OCI-LY3 (cell line): Measurements from ENCODE around the gene SLC44A1.

ENCODE experiments used
- H2AFZ ChIP-seq: fragments of 200-600, 300-600 bp; shearing (Covaris generic); 2 replicates; pipeline ENCODE4 v1.6.0; 2014; ENCODE audit warnings: antibody characterized with exemption, low read depth, low read length
- H3K27ac ChIP-seq: fragments of 200-600, 300-600 bp; sonication (generic); 2 replicates; pipeline ENCODE4 v1.5.1; 2014; ENCODE audit warnings: mild to moderate bottlenecking, low read length, moderate library complexity, mixed read lengths
- H3K27me3 ChIP-seq: fragments of 200-600, 300-600 bp; sonication (generic); 2 replicates; pipeline ENCODE4 v1.6.1; 2014; ENCODE audit warnings: low read depth, low read length, mixed read lengths
- H3K36me3 ChIP-seq: fragments of 200-600, 300-600 bp; sonication (generic); replicated peaks from 2 replicates; pipeline ENCODE3; 2014; ENCODE audit warnings: low read depth, low read length, mixed read lengths
- H3K4me1 ChIP-seq: fragments of 300-600, 200-600 bp; sonication (generic); 2 replicates; pipeline ENCODE4 v1.6.1; 2014; ENCODE audit warnings: low read length, mixed read lengths
- H3K4me2 ChIP-seq: fragments of 200-600, 300-600 bp; sonication (generic); 2 replicates; pipeline ENCODE4 v1.6.1; 2014; ENCODE audit warnings: low read length, mixed read lengths
- H3K4me3 ChIP-seq: fragments of 300-600, 200-600 bp; sonication (generic); 2 replicates; pipeline ENCODE4 v1.5.1; 2014; ENCODE audit warnings: antibody characterized with exemption, mild to moderate bottlenecking, low read length, moderate library complexity
- H3K79me2 ChIP-seq: fragments of 300-600, 200-600 bp; shearing (Covaris generic); 2 replicates; pipeline ENCODE4 v1.6.1; 2014; ENCODE audit warnings: mild to moderate bottlenecking, low read length, mixed read lengths
- H3K9ac ChIP-seq: fragments of 300-600, 200-600 bp; shearing (Covaris generic); 2 replicates; pipeline ENCODE4 v1.6.0; 2014; ENCODE audit warnings: mild to moderate bottlenecking, low read length, moderate library complexity
- H3K9me3 ChIP-seq: fragments of 200-600, 300-600 bp; shearing (Covaris generic); 2 replicates; pipeline ENCODE4 v1.6.1; 2014; ENCODE audit warnings: low read length, mixed read lengths; ENCODE audit not compliant: insufficient read depth
- H4K20me1 ChIP-seq: fragments of 200-600, 300-600 bp; sonication (generic); 2 replicates; pipeline ENCODE4 v1.6.1; 2016; ENCODE audit warnings: low read length, mixed read lengths; ENCODE audit not compliant: insufficient read depth
- CTCF ChIP-seq: fragments of 200-600, 300-600 bp; sonication (generic); IDR thresholded peaks from 2 replicates; pipeline ENCODE4 v1.5.1; 2014; ENCODE audit warnings: antibody characterized with exemption, low read length, low read depth
- EZH2phosphoT487 ChIP-seq: fragments of 200-600 bp; shearing (Covaris generic); IDR thresholded peaks from 2 replicates; pipeline ENCODE4 v1.6.1; 2018; ENCODE audit warnings: antibody characterized with exemption, mixed run types, low read depth

The SLC44A1 gene

GRCh38 chr9:105236261-105236660, 8.2 kb upstream of the SLC44A1 start:
- Histone ChIP-seq H3K27me3 (peaks cover 10% of the 10 kb centered on the region), H3K4me1 (no peaks in the 10 kb centered on the region), H3K36me3 (no peaks in the 10 kb centered on the region), H3K27ac (no peak overlapping the region), H2AFZ (no peak overlapping the region), H3K4me2 (no peak overlapping the region), H3K9me3 (no peaks in the 10 kb centered on the region), H3K9ac (no peak overlapping the region), H4K20me1 (no peaks in the 10 kb centered on the region), H3K4me3 (no peak overlapping the region), H3K79me2 (no peaks in the 10 kb centered on the region)
- TF ChIP-seq CTCF: no peak

- TF ChIP-seq EZH2phosphoT487 (no peak), CTCF (no peak)
These were observed 7.2 kb upstream of the SLC44A1 start for GRCh38 chr9:105237246-105237645.

DNA sequence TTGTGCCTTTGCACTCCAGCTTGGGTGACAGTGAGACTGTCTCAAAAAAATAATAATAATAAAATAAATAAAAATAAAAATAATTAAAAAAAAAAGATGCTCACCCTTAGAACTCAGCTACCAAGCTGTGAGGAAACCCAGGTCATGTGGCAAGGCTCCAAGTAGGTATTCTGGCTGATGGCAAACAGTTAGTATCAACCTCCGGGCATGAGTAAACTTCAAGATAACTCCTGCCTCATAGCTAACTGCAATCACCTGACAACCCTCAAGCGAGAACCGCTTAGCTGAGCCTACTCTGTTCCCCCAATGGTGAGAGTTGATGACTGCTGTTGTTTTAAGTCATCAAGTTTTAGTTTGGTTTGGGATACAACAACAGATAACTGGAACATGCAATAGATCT, 6.1 kb upstream of the SLC44A1 start:
- no peak overlapping the region for H2AFZ ChIP-seq
- no peak overlapping the region for H3K9ac ChIP-seq
- H3K4me1 ChIP-seq: peaks cover 14% of the 10 kb centered on the region
- H3K4me2 ChIP-seq: no peak overlapping the region
- no peaks in the 10 kb centered on the region for H3K9me3 ChIP-seq
- TF ChIP-seq EZH2phosphoT487: no peak
- no peak for TF ChIP-seq CTCF
- no peak overlapping the region for H3K4me3 ChIP-seq
- H3K79me2 ChIP-seq: no peaks in the 10 kb centered on the region
- H4K20me1 ChIP-seq: no peaks in the 10 kb centered on the region
- H3K36me3 ChIP-seq: no peaks in the 10 kb centered on the region
- peaks cover 18% of the 10 kb centered on the region for H3K27me3 ChIP-seq
- no peak overlapping the region for H3K27ac ChIP-seq

More at GRCh38 chr9:105237246-105237645, 7.2 kb upstream of the SLC44A1 start:
- Histone ChIP-seq H3K36me3 (no peaks in the 10 kb centered on the region), H3K4me2 (no peak overlapping the region), H3K79me2 (no peaks in the 10 kb centered on the region), H3K4me3 (no peak overlapping the region), H3K9me3 (no peaks in the 10 kb centered on the region), H4K20me1 (no peaks in the 10 kb centered on the region), H2AFZ (no peak overlapping the region), H3K9ac (no peak overlapping the region), H3K4me1 (peaks cover 4% of the 10 kb centered on the region), H3K27ac (no peak overlapping the region), H3K27me3 (peaks cover 18% of the 10 kb centered on the region)

GRCh38 chr9:105241356-105242043, 3.0 kb upstream of the SLC44A1 start:
- no peak overlapping the region for H3K27ac ChIP-seq
- H2AFZ ChIP-seq: no peak overlapping the region
- H3K4me1 ChIP-seq: peaks cover 30% of the 10 kb centered on the region
- TF ChIP-seq CTCF (no peak), EZH2phosphoT487 (no peak)
- H3K9me3 ChIP-seq: no peaks in the 10 kb centered on the region
- H4K20me1 ChIP-seq: peaks cover 4% of the 10 kb centered on the region; the same call in 1 of the 2 replicates
- no peak overlapping the region for H3K4me3 ChIP-seq
- peaks cover 18% of the 10 kb centered on the region for H3K27me3 ChIP-seq
- peaks cover 18% of the 10 kb centered on the region for H3K79me2 ChIP-seq
- no peak overlapping the region for H3K9ac ChIP-seq
- H3K36me3 ChIP-seq: no peaks in the 10 kb centered on the region
- no peak overlapping the region for H3K4me2 ChIP-seq
